AG09309 (cell line): ENCODE data around the gene RABGAP1L.

Experiments used
- DNase-seq: peaks from one replicate; pipeline ENCODE4 v3.0.0-alpha.2; 2010; ENCODE audit warnings: low read depth
- H3K4me3 ChIP-seq: 2 replicates; pipeline ENCODE4 v1.5.1; 2011; ENCODE audit warnings: mild to moderate bottlenecking, low read depth, low read length, moderate library complexity; ENCODE audit not compliant: control insufficient read depth
- TF ChIP-seq, protein P1 (sequence below): IDR thresholded peaks from 2 replicates; pipeline ENCODE4 v1.5.1; 2011; ENCODE audit warnings: mild to moderate bottlenecking, low read depth, low read length, inconsistent platforms; ENCODE audit not compliant: insufficient read depth, control insufficient read depth; ENCODE audit errors: missing control alignments

Gene RABGAP1L

GRCh38 chr1:174657411-174657810, 498.1 kb downstream of the RABGAP1L start:
- TF ChIP-seq, protein P1, sequence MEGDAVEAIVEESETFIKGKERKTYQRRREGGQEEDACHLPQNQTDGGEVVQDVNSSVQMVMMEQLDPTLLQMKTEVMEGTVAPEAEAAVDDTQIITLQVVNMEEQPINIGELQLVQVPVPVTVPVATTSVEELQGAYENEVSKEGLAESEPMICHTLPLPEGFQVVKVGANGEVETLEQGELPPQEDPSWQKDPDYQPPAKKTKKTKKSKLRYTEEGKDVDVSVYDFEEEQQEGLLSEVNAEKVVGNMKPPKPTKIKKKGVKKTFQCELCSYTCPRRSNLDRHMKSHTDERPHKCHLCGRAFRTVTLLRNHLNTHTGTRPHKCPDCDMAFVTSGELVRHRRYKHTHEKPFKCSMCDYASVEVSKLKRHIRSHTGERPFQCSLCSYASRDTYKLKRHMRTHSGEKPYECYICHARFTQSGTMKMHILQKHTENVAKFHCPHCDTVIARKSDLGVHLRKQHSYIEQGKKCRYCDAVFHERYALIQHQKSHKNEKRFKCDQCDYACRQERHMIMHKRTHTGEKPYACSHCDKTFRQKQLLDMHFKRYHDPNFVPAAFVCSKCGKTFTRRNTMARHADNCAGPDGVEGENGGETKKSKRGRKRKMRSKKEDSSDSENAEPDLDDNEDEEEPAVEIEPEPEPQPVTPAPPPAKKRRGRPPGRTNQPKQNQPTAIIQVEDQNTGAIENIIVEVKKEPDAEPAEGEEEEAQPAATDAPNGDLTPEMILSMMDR = no peak
- H3K4me3 ChIP-seq = no peak overlapping the region
- no peak for DNase-seq

DNA sequence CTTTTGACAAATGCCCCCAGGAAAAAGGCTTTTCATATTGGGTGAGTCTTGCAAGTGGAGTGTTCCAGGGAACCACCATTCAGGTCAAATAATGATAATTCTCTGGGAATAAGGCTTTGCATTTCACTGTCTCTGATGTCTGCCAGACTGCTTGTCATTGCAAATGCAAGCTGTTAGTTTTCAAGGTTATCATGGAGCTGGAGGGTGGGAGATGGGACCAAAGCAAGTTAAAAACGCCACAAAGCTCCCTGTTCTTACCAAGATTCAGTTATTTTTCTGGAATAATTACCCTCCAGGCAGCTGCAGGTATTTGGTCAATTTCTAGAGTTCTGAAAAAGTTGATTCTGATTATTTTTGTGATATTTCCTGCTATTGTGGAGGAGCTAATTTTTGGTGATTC, 498.6 kb downstream of the RABGAP1L start:
- H3K4me3 ChIP-seq = no peak overlapping the region
- DNase-seq = no peak
- TF ChIP-seq, protein P1 = no peak

DNA sequence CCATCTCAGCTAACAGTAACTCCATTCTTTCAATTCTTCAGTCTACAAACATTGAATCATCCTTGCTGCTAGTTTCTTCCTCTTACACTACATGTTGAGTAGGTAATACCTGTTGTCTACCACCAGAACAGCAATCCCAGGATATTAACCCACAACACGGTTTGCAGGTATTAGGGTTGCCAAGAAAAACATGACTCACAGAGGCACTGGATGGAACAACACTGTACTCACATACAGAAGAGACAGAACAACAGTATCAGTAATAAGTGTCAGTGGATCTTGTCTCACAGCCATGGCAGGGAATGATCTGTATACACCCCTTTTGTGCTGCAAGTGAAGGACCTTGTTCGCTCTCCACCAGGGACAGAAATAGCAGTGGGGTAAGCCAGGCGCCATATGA, 500.5 kb downstream of the RABGAP1L start:
- H3K4me3 ChIP-seq = no peak overlapping the region
- TF ChIP-seq, protein P1 = no peak
- no peak for DNase-seq

DNA sequence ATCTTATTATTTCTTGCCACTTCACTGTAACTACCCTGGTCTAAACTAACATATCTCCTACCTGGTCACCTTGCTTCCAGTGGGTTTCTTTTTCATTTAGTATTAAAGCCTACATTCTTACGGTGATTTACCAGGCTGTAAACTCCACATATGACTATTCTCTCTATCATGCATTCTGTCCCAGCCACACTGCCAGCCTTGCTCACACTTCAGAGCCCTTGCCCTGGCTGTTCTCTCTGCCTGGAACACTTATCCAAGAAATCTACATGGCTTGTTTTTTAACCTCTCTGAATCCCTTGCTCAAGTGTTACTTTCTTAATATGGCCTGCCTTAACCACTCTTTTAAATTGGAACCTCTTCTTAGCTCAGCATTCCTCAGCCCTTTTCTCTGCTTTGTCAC, 501.2 kb downstream of the RABGAP1L start:
- TF ChIP-seq, protein P1 = no peak
- H3K4me3 ChIP-seq = no peak overlapping the region
- no peak for DNase-seq

DNA sequence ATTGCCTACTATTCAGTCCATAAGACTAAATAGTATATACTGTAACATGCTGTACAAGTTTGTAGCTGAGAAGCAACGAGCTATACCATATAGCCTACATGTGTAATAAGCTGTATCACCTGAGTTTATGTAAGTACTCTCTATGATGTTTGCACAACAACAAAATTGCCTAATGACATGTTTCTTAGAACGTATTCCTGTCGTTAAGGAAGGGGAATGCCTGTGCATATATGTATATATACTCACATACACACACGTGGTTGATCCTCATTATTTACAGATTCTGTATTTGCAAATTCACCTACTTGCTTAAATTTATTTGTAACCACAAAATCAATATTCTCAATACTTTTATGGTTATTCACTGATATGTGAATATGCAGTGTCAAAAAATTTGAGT, 504.0 kb downstream of the RABGAP1L start:
- no peak overlapping the region for H3K4me3 ChIP-seq
- no peak for DNase-seq
- TF ChIP-seq, protein P1 = no peak

DNA sequence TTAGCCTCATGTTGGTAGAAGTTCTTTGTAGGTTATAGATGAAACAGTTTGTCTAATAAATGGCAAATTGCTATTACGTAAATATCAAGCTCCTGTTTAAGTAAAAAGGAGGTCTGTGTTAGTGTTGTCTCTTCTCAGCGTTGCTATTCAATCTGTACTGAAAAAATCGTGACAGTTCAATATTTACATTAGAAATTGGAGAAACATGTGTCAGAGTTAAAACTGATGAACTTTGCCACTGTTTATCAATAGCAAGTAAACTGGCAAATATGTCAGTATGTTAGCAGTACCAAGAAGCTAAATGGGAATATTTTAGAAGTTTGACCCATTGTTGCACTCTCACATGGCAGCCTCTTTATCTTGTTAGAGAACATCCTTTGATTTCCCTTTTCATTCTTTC, 506.9 kb downstream of the RABGAP1L start:
- DNase-seq = no peak
- H3K4me3 ChIP-seq = no peak overlapping the region
- TF ChIP-seq, protein P1 = no peak

GRCh38 chr1:174671826-174672225, 512.5 kb downstream of the RABGAP1L start:
- no peak overlapping the region for H3K4me3 ChIP-seq
- TF ChIP-seq, protein P1 = no peak
- DNase-seq = no peak
